CD14-positive monocyte (primary cell): Measurements from ENCODE around the gene MRPL14. TPM values are rescaled to one million over a fixed set of nuclear protein-coding genes. Genes with fewer than 3 reads are reported as not detected.

Experiments
- DNase-seq, 3 donors: peaks; one replicate each; pipeline ENCODE4 v3.0.0-alpha.2; 2011 to 2022
- H2AFZ ChIP-seq: 2 replicates; pipeline ENCODE4 v1.6.0; 2012; ENCODE audit warnings: mild to moderate bottlenecking, low read depth, low read length, inconsistent platforms; ENCODE audit not compliant: insufficient read depth, poor library complexity, severe bottlenecking
- H3K27ac ChIP-seq, 2 donors: 1 replicate in 1 of 2; 2 replicates in 1 of 2; pipeline ENCODE4 v1.5.1; 2012 to 2013; ENCODE audit warnings: low read length in 2 of 2, control low read depth in 1 of 2, inconsistent platforms in 1 of 2, low read depth in 1 of 2, mild to moderate bottlenecking in 1 of 2
- H3K27me3 ChIP-seq, 2 donors: one replicate each; pipeline versions ENCODE4 v1.6.0 to v1.6.1; 2011 to 2013; ENCODE audit warnings: low read length in 2 of 2; ENCODE audit not compliant: control insufficient read depth in 2 of 2, insufficient read depth in 2 of 2
- H3K36me3 ChIP-seq, 2 donors: replicated peaks in 1 of 2; 1 replicate in 1 of 2; 2 replicates in 1 of 2; pipeline versions ENCODE4 v1.5.1 to v1.6.1; 2012 to 2013; ENCODE audit warnings: low read length in 2 of 2, control low read depth in 1 of 2, inconsistent platforms in 1 of 2, mild to moderate bottlenecking in 1 of 2; ENCODE audit not compliant: insufficient read depth in 2 of 2, control insufficient read depth in 1 of 2
- H3K4me1 ChIP-seq, 2 donors: 1 replicate in 1 of 2; 2 replicates in 1 of 2; pipeline versions ENCODE4 v1.5.1 to v1.6.1; 2012 to 2013; ENCODE audit warnings: low read length in 2 of 2, control low read depth in 1 of 2, inconsistent platforms in 1 of 2, mild to moderate bottlenecking in 1 of 2, moderate library complexity in 1 of 2; ENCODE audit not compliant: insufficient read depth in 2 of 2, control insufficient read depth in 1 of 2
- H3K4me2 ChIP-seq: replicated peaks from 2 replicates; pipeline ENCODE3; 2012; ENCODE audit warnings: low read length, moderate library complexity, mild to moderate bottlenecking; ENCODE audit not compliant: poor library complexity, severe bottlenecking; ENCODE audit errors: extremely low read depth
- H3K4me3 ChIP-seq, 3 experiments: fragments of 200-600 bp in 1 of 3; sonication (generic) in 1 of 3; replicated peaks in 1 of 3; 1 replicate in 2 of 3; 2 replicates in 1 of 3; pipeline ENCODE4 v1.5.1; 2011 to 2013; ENCODE audit warnings: low read length in 3 of 3, mild to moderate bottlenecking in 3 of 3, control low read depth in 2 of 3, low read depth in 2 of 3, inconsistent platforms in 1 of 3, moderate library complexity in 1 of 3
- H3K79me2 ChIP-seq: 2 replicates; pipeline ENCODE4 v1.6.0; 2012; ENCODE audit warnings: mild to moderate bottlenecking, control low read depth, inconsistent platforms, low read length, moderate library complexity; ENCODE audit not compliant: insufficient read depth
- H3K9ac ChIP-seq: 2 replicates; pipeline ENCODE4 v1.6.0; 2017; ENCODE audit warnings: low read length, mild to moderate bottlenecking; ENCODE audit not compliant: insufficient read depth, poor library complexity, severe bottlenecking
- H3K9me3 ChIP-seq, 2 donors: replicated peaks in 1 of 2; 1 replicate in 1 of 2; 2 replicates in 1 of 2; pipeline versions ENCODE4 v1.5.1 to v1.6.1; 2012 to 2013; ENCODE audit warnings: low read length in 2 of 2, control low read depth in 1 of 2; ENCODE audit not compliant: control insufficient read depth in 1 of 2, insufficient read depth in 1 of 2
- H4K20me1 ChIP-seq: 2 replicates; pipeline ENCODE4 v1.6.0; 2012; ENCODE audit warnings: mild to moderate bottlenecking, low read length, control low read depth, moderate library complexity; ENCODE audit not compliant: insufficient read depth
- H3K27ac Mint-ChIP-seq, 7 donors: one replicate each; pipeline ENCODE4 v1.8.0; 2020; ENCODE audit warnings: mild to moderate bottlenecking in 7 of 7, mixed read lengths in 7 of 7, moderate library complexity in 6 of 7, inconsistent platforms in 2 of 7
- H3K27me3 Mint-ChIP-seq, 3 donors: one replicate each; pipeline ENCODE4 v1.8.0; 2021 to 2022; ENCODE audit warnings: low read depth in 3 of 3, mild to moderate bottlenecking in 3 of 3, mixed read lengths in 3 of 3, moderate library complexity in 3 of 3, inconsistent platforms in 1 of 3
- H3K36me3 Mint-ChIP-seq, 2 donors: one replicate each; pipeline ENCODE4 v1.8.0; 2020; ENCODE audit warnings: mixed read lengths in 2 of 2, inconsistent platforms in 1 of 2, mild to moderate bottlenecking in 1 of 2
- H3K4me1 Mint-ChIP-seq: one replicate; pipeline ENCODE4 v1.8.0; 2020; ENCODE audit warnings: mild to moderate bottlenecking, mixed read lengths
- H3K4me3 Mint-ChIP-seq, 2 donors: one replicate each; pipeline ENCODE4 v1.8.0; 2020; ENCODE audit warnings: mild to moderate bottlenecking in 2 of 2, mixed read lengths in 2 of 2, moderate library complexity in 1 of 2
- H3K9me3 Mint-ChIP-seq, 7 donors: one replicate each; pipeline ENCODE4 v1.8.0; 2020 to 2022; ENCODE audit warnings: mixed read lengths in 7 of 7, mild to moderate bottlenecking in 6 of 7, moderate library complexity in 6 of 7, inconsistent platforms in 2 of 7
- CTCF ChIP-seq: fragments of 200-600 bp; IDR thresholded peaks from one replicate; pipeline ENCODE4 v1.8.0; 2022; ENCODE audit warnings: antibody characterized with exemption, mild to moderate bottlenecking
- WGBS: methylation state at CpG from one replicate; pipeline ENCODE4 v1.1.5; 2013; ENCODE audit warnings: missing lambda C conversion rate; ENCODE audit not compliant: insufficient coverage; 5-methylcytosine and 5-hydroxymethylcytosine counted together
- intact Hi-C, 2 donors: fragments of 100-400 bp; cut with micrococcal nuclease; formaldehyde crosslinking; loops; one replicate each; pipeline versions ENCODE4 v1.15.0 to v1.15.1; 2023
- polyA plus RNA-seq, 3 donors: library from polyadenylated mRNA; depleted of rRNA in 1 of 3; unstranded in 2 of 3; stranded (reverse) in 1 of 3; fragments of 300-500 nt in 2 of 3; fragments of >200 nt in 1 of 3; fragmentation: Illumina TruSeq in 2 of 3; gene quantifications; 1 replicate in 2 of 3; 2 replicates in 1 of 3; pipeline ENCODE4 v1.2.3, GENCODE V29; 2012 to 2021

MRPL14 gene
- polyA plus RNA-seq, 3 donors: 18.5 to 91.5 (median 78.2) TPM

GRCh38 chr6:44075647-44076355, 51.5 kb downstream of the MRPL14 start:
- H3K27me3 Mint-ChIP-seq: peaks cover 43 to 70% (median 59%) of the 10 kb centered on the region in 3 donors
- peaks cover 27% of the 10 kb centered on the region for H3K4me1 Mint-ChIP-seq
- no peak overlapping the region for H3K4me2 ChIP-seq
- H3K4me3 ChIP-seq: no peak overlapping the region
- H4K20me1 ChIP-seq: no peaks in the 10 kb centered on the region
- peaks cover 6 to 65% of the 10 kb centered on the region in 2 donors for H3K27me3 ChIP-seq
- WGBS: no CpG with 5 or more reads among the region's 2 CpGs
- H2AFZ ChIP-seq: no peak overlapping the region
- H3K36me3 ChIP-seq: no peaks in the 10 kb centered on the region
- peak overlapping the region in 2 of 7 donors; percentile 8 to 30 for H3K27ac Mint-ChIP-seq
- no peak for TF ChIP-seq CTCF
- no peaks in the 10 kb centered on the region for H3K79me2 ChIP-seq
- H3K4me3 Mint-ChIP-seq: peak overlapping the region in 1 of 2 donors; percentile 55
- peaks cover 0 to 9% (median 0%) of the 10 kb centered on the region in 7 donors for H3K9me3 Mint-ChIP-seq
- H3K4me1 ChIP-seq: peaks cover 17 to 29% of the 10 kb centered on the region in 2 donors
- DNase-seq: no peak
- H3K27ac ChIP-seq: no peak overlapping the region
- intact Hi-C loops: loop anchor here in 1 of 2 donors (2.0 to 5.0 kb wide), 4 partner anchors 64 to 348 kb away; no protein-coding TSS in a partner anchor
- H3K9me3 ChIP-seq: no peaks in the 10 kb centered on the region
- H3K36me3 Mint-ChIP-seq: peaks cover 0 to 13% of the 10 kb centered on the region in 2 donors
- H3K9ac ChIP-seq: no peak overlapping the region

DNA sequence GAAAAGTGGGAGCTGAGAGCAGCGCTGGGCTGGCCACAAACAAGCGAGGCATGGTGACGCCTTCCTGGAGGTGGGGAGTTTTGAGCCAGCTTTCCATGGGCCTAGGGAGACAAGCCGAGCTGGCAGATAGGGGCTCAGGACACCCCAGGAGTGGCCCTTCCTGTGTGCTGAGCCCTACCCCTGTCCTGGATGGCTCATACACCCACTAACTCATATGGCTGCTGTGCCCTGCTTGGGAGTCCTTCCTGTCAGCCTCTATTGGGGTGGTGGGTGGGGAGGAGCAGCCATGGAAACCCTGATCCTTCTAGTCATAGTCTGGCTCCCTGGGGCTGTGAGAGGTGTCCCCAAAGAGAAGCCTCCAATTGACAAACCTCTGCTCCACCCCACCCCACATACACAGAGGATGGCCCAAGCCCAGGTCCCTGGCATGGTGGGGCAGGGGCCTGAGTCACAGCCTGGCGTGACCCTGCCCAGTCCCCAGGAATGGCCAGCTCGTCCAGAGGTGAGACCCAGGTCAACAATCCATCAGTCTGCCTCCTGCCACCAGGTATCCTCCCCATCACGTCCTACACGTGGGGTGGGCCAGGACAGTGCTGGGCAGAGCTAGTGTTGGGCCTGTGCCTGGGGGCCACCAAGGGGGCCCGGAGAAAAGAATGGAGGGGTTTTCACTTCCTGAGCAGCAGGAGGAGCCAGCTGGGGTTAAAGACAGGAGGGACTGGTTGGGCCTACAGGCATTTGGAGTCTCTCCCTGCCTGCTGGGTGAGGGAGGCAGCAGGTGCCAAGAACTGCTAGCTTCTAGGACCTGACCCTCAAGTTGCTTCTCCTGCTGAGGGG, 52.2 kb downstream of the MRPL14 start:
- H3K36me3 Mint-ChIP-seq: peaks cover 0 to 13% of the 10 kb centered on the region in 2 donors
- H3K27ac Mint-ChIP-seq: peak overlapping the region in 5 of 7 donors; percentile 52 to 90 (median 85)
- H3K4me2 ChIP-seq: no peak overlapping the region
- no peak overlapping the region for H3K9ac ChIP-seq
- 50% methylated on average over 7 of the region's 9 CpGs for WGBS
- no peaks in the 10 kb centered on the region for H4K20me1 ChIP-seq
- H3K36me3 ChIP-seq: no peaks in the 10 kb centered on the region
- H3K79me2 ChIP-seq: no peaks in the 10 kb centered on the region
- peaks cover 17 to 29% of the 10 kb centered on the region in 2 donors for H3K4me1 ChIP-seq
- H3K9me3 ChIP-seq: no peaks in the 10 kb centered on the region
- no peak for DNase-seq
- peaks cover 27% of the 10 kb centered on the region for H3K4me1 Mint-ChIP-seq
- intact Hi-C loops: loop anchor here (2.0 to 5.0 kb wide), 5 partner anchors 38 to 348 kb away; no protein-coding TSS in a partner anchor
- peaks cover 0 to 9% (median 0%) of the 10 kb centered on the region in 7 donors for H3K9me3 Mint-ChIP-seq
- H3K4me3 Mint-ChIP-seq: peak overlapping the region in 1 of 2 donors; percentile 85
- H3K27ac ChIP-seq: no peak overlapping the region
- no peak overlapping the region for H3K4me3 ChIP-seq
- H3K27me3 Mint-ChIP-seq: peaks cover 45 to 78% (median 65%) of the 10 kb centered on the region in 3 donors
- peaks cover 6 to 67% of the 10 kb centered on the region in 2 donors for H3K27me3 ChIP-seq
- H2AFZ ChIP-seq: no peak overlapping the region
- peak; percentile 61 for TF ChIP-seq CTCF
